ENCODE data around the gene TBC1D5.

DNA sequence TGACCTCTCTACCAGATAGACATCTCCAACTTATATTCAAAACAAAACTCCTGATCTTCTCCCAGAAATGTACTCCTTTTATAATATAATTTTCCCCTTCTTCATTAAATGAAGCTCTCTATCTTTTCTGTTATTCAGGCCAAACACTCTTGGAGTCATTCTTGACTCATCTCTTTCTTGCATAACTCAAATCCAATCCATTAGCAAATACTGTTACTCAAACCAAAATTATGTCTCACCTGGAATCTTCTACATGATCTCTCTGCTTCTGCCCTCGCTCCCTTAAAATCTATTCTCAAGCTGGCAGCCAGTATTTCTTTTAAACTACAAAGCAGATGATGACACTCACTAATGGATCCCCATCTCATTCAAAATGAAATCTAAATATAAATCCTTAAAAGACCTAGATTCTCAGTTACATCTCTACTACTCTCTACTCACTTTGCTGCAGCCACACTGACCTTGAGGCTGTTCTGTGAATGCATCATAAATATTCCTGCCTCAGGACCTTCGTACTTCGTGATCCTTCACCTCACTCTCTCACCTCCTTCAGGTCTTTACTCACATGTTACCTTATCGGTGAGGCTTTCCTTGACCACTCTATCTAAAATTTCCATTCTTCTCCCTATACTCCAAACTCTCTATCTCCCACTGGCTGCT lies 160.9 kb downstream of the TBC1D5 start:
- TF ChIP-seq, protein P1, sequence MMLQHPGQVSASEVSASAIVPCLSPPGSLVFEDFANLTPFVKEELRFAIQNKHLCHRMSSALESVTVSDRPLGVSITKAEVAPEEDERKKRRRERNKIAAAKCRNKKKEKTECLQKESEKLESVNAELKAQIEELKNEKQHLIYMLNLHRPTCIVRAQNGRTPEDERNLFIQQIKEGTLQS (IDR thresholded peaks at IDR 0.05): no peak
- TF ChIP-seq, protein P2, sequence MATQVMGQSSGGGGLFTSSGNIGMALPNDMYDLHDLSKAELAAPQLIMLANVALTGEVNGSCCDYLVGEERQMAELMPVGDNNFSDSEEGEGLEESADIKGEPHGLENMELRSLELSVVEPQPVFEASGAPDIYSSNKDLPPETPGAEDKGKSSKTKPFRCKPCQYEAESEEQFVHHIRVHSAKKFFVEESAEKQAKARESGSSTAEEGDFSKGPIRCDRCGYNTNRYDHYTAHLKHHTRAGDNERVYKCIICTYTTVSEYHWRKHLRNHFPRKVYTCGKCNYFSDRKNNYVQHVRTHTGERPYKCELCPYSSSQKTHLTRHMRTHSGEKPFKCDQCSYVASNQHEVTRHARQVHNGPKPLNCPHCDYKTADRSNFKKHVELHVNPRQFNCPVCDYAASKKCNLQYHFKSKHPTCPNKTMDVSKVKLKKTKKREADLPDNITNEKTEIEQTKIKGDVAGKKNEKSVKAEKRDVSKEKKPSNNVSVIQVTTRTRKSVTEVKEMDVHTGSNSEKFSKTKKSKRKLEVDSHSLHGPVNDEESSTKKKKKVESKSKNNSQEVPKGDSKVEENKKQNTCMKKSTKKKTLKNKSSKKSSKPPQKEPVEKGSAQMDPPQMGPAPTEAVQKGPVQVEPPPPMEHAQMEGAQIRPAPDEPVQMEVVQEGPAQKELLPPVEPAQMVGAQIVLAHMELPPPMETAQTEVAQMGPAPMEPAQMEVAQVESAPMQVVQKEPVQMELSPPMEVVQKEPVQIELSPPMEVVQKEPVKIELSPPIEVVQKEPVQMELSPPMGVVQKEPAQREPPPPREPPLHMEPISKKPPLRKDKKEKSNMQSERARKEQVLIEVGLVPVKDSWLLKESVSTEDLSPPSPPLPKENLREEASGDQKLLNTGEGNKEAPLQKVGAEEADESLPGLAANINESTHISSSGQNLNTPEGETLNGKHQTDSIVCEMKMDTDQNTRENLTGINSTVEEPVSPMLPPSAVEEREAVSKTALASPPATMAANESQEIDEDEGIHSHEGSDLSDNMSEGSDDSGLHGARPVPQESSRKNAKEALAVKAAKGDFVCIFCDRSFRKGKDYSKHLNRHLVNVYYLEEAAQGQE (IDR thresholded peaks at IDR 0.05; ENCODE audit: low read depth): no peak
- TF ChIP-seq, protein P3, sequence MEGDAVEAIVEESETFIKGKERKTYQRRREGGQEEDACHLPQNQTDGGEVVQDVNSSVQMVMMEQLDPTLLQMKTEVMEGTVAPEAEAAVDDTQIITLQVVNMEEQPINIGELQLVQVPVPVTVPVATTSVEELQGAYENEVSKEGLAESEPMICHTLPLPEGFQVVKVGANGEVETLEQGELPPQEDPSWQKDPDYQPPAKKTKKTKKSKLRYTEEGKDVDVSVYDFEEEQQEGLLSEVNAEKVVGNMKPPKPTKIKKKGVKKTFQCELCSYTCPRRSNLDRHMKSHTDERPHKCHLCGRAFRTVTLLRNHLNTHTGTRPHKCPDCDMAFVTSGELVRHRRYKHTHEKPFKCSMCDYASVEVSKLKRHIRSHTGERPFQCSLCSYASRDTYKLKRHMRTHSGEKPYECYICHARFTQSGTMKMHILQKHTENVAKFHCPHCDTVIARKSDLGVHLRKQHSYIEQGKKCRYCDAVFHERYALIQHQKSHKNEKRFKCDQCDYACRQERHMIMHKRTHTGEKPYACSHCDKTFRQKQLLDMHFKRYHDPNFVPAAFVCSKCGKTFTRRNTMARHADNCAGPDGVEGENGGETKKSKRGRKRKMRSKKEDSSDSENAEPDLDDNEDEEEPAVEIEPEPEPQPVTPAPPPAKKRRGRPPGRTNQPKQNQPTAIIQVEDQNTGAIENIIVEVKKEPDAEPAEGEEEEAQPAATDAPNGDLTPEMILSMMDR (IDR thresholded peaks at IDR 0.05 in 2 of 3, conservative IDR thresholded peaks at IDR 0.05 in 1 of 3; ENCODE audit: borderline replicate concordance in 1 of 3, insufficient read depth in 1 of 3, low read depth in 2 of 3, low read length in 2 of 3): no peak

Data from HCT116 (cell line).